AG04450 (cell line): ENCODE data around the gene PCDHA1. TPM values are rescaled to one million over a fixed set of nuclear protein-coding genes. Genes with fewer than 3 reads are reported as not detected.
"Not testable (repeated sequence)": the region's sequence is repeated elsewhere in the genome, so short reads cannot be mapped to it uniquely, and the experiment has no call there.

Experiments used
- CTCF ChIA-PET: fragments of 300-600, 350-600 bp; formaldehyde crosslinking; extraction: SDS; loops from one replicate; lab custom pipeline; 2022; ENCODE audit warnings: antibody characterized with exemption, inconsistent platforms; lab: Charles Lee
- POLR2A ChIA-PET: fragments of 350-600 bp; formaldehyde crosslinking; extraction: SDS; loops from one replicate; lab custom pipeline; 2021; ENCODE audit warnings: antibody characterized with exemption, inconsistent platforms; lab: Yijun Ruan, JAX
- DNase-seq: peaks from one replicate; pipeline ENCODE4 v3.0.0-alpha.2; 2011; ENCODE audit warnings: low read depth, low spot score
- H3K27ac ChIP-seq: one replicate; pipeline ENCODE4 v1.5.1; 2012; ENCODE audit warnings: low read depth, low read length, control low read depth
- H3K27me3 ChIP-seq: one replicate; pipeline ENCODE4 v1.6.0; 2012; ENCODE audit warnings: low read length; ENCODE audit not compliant: control insufficient read depth, insufficient read depth
- H3K4me3 ChIP-seq: 2 replicates; pipeline ENCODE4 v1.5.1; 2011; ENCODE audit warnings: mild to moderate bottlenecking, low read depth, low read length, control low read depth
- H3K9me3 ChIP-seq: 2 replicates; pipeline ENCODE4 v1.5.1; 2012; ENCODE audit warnings: low read length; ENCODE audit not compliant: control insufficient read depth, insufficient read depth
- polyA plus RNA-seq: library from polyadenylated mRNA; depleted of rRNA; stranded (reverse); fragments of >200 nt; gene quantifications from 2 replicates; pipeline ENCODE4 v1.2.3, GENCODE V29; 2011
- TF ChIP-seq, protein P1 (sequence below): IDR thresholded peaks from 2 replicates; pipeline ENCODE4 v1.5.1; 2011; ENCODE audit warnings: low read depth, low read length, control low read depth, inconsistent platforms

Gene PCDHA1
- polyA plus RNA-seq, 1 experiment: 0.09 TPM

DNA sequence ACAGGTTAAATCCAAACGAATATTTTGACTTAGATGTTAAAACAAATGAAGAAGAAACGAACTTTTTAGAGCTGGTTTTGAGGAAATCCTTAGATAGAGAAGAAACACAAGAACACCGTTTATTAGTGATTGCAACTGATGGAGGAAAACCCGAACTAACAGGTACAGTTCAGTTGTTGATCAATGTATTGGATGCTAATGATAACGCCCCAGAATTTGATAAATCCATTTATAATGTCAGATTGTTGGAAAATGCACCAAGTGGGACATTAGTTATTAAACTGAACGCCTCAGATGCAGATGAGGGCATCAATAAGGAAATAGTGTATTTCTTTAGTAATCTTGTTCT, 36.3 kb downstream of the PCDHA1 start:
- POLR2A ChIA-PET: no interaction called here
- CTCF ChIA-PET: no interaction called here
- no peak for DNase-seq

DNA sequence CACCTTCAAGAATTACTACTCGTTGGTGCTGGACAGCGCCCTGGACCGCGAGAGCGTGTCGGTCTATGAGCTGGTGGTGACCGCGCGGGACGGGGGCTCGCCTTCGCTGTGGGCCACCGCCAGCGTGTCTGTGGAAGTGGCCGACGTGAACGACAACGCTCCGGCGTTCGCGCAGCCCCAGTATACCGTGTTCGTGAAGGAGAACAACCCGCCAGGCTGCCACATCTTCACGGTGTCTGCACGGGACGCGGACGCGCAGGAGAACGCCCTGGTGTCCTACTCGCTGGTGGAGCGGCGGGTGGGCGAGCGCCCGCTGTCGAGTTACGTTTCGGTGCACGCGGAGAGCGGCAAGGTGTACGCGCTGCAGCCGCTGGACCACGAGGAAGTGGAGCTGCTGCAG, 37.0 kb downstream of the PCDHA1 start:
- POLR2A ChIA-PET, H3K27ac ChIP-seq, H3K4me3 ChIP-seq, DNase-seq, H3K27me3 ChIP-seq, CTCF ChIA-PET: not testable (repeated sequence)
- H3K9me3 ChIP-seq: peaks cover 24% of the 10 kb centered on the region

More for the DNA sequence above, 36.3 kb downstream of the PCDHA1 start:
- Histone ChIP-seq H3K9me3 (peaks cover 23% of the 10 kb centered on the region), H3K27me3 (no peaks in the 10 kb centered on the region), H3K4me3 (no peak overlapping the region), H3K27ac (no peak overlapping the region)
- TF ChIP-seq, protein P1, sequence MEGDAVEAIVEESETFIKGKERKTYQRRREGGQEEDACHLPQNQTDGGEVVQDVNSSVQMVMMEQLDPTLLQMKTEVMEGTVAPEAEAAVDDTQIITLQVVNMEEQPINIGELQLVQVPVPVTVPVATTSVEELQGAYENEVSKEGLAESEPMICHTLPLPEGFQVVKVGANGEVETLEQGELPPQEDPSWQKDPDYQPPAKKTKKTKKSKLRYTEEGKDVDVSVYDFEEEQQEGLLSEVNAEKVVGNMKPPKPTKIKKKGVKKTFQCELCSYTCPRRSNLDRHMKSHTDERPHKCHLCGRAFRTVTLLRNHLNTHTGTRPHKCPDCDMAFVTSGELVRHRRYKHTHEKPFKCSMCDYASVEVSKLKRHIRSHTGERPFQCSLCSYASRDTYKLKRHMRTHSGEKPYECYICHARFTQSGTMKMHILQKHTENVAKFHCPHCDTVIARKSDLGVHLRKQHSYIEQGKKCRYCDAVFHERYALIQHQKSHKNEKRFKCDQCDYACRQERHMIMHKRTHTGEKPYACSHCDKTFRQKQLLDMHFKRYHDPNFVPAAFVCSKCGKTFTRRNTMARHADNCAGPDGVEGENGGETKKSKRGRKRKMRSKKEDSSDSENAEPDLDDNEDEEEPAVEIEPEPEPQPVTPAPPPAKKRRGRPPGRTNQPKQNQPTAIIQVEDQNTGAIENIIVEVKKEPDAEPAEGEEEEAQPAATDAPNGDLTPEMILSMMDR: no peak

DNA sequence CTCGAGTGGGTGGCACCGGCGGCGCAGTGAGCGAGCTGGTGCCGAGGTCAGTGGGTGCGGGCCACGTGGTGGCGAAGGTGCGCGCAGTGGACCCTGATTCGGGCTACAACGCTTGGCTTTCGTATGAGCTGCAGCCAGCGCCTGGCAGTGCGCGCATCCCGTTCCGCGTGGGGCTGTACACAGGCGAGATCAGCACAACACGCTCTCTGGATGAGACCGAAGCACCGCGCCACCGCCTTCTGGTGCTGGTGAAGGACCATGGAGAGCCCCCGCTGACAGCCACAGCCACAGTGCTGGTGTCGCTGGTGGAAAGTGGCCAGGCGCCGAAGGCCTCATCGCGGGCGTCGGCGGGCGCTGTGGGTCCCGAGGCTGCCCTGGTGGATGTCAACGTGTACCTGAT, 37.5 kb downstream of the PCDHA1 start:
- DNase-seq: no peak
- no peak overlapping the region for H3K4me3 ChIP-seq
- H3K27ac ChIP-seq: no peak overlapping the region
- TF ChIP-seq, protein P1: no peak
- peaks cover 29% of the 10 kb centered on the region for H3K9me3 ChIP-seq
- ChIA-PET POLR2A (no interaction called here), CTCF (no interaction called here)
- H3K27me3 ChIP-seq: no peaks in the 10 kb centered on the region

DNA sequence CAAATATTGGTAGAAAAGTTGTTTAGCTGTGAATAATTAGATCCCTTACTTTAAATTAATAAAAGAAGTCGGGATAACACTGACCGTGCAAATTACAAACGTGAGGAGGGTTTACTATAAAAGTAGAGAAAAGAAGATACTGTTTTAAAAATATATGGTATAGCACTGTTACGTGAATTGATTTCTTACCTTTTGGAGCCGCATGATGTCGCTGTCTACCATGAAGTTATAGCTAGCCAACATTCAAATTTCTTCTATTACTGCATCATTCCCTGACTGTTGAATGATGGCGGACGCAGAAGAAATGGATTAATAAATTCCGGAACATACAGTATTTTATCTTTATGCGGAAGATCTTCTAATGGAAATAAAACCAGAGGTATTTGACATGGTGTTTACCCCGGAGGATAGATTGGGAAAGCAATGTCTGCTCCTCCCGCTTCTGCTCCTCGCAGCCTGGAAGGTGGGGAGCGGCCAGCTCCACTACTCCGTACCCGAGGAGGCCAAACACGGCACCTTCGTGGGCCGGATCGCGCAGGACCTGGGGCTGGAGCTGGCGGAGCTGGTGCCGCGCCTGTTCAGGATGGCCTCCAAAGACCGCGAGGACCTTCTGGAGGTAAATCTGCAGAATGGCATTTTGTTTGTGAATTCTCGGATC, 41.9 kb downstream of the PCDHA1 start, which contains the start of gene PCDHA6:
Gene PCDHA6 (plus strand): TSS at position 257 of the 658 bp plus-strand sequence. CDS start 132 bp downstream, at position 389.
- no peak for DNase-seq
- H3K27me3 ChIP-seq: no peaks in the 10 kb centered on the region
- H3K4me3 ChIP-seq: no peak within 1 kb of the TSS
- ChIA-PET CTCF (no interaction called here), POLR2A (no interaction called here)
- TF ChIP-seq, protein P1: no peak
- H3K27ac ChIP-seq: no peak within 1 kb of the TSS
- peaks cover 32% of the 10 kb centered on the region for H3K9me3 ChIP-seq

DNA sequence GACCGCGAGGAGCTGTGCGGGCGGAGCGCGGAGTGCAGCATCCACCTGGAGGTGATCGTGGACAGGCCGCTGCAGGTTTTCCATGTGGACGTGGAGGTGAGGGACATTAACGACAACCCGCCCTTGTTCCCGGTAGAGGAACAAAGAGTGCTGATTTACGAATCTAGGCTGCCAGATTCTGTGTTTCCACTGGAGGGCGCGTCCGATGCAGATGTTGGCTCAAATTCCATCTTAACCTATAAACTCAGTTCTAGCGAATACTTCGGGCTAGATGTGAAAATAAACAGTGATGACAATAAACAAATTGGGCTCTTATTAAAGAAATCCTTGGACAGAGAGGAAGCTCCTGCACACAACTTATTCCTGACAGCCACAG, 42.4 kb downstream of the PCDHA1 start:
- H3K27me3 ChIP-seq: no peaks in the 10 kb centered on the region
- POLR2A ChIA-PET: no interaction called here
- no peak overlapping the region for H3K4me3 ChIP-seq
- CTCF ChIA-PET: no interaction called here
- TF ChIP-seq, protein P1: no peak
- no peak overlapping the region for H3K27ac ChIP-seq
- no peak for DNase-seq
- peaks cover 27% of the 10 kb centered on the region for H3K9me3 ChIP-seq

DNA sequence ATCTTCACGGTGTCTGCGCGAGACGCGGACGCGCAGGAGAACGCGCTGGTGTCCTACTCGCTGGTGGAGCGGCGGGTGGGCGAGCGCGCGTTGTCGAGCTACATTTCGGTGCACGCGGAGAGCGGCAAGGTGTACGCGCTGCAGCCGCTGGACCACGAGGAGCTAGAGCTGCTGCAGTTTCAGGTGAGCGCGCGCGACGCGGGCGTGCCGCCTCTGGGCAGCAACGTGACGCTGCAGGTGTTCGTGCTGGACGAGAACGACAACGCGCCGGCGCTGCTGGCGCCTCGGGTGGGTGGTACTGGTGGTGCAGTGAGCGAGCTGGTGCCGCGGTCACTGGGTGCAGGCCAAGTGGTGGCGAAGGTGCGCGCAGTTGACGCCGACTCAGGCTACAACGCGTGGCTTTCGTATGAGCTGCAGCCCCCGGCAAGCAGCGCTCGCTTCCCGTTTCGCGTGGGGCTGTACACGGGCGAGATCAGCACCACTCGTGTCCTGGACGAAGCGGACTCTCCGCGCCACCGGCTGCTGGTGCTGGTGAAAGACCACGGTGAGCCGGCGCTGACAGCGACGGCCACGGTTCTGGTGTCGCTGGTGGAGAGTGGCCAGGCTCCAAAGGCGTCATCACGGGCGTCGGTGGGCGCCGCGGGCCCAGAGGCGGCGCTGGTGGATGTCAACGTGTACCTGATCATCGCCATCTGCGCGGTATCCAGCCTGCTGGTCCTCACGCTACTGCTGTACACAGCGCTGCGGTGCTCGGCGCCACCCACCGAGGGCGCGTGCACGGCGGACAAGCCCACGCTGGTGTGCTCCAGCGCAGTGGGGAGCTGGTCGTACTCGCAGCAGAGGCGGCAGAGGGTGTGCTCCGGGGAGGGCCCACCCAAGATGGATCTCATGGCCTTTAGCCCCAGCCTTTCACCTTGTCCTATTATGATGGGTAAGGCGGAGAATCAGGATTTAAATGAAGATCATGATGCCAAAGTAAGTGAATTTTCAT, 43.9 kb downstream of the PCDHA1 start:
- POLR2A ChIA-PET, CTCF ChIA-PET, H3K27ac ChIP-seq, H3K27me3 ChIP-seq, H3K4me3 ChIP-seq, DNase-seq: not testable (repeated sequence)
- H3K9me3 ChIP-seq: peaks cover 26% of the 10 kb centered on the region
